Heart left ventricle (tissue), 16 donors: ENCODE data around the gene GFY. TPM values are rescaled to one million over a fixed set of nuclear protein-coding genes. Genes with fewer than 3 reads are reported as not detected.

Experiments used
- ATAC-seq, 4 donors: fragments of 200-7000 bp; cut with Tn5 transposase; one replicate each; pipeline ENCODE4 v1.9.1; 2020 to 2022; ENCODE audit warnings: moderate library complexity in 4 of 4, mild to moderate bottlenecking in 3 of 4, moderate number of reproducible peaks in 1 of 4
- DNase-seq, 5 donors: peaks; one replicate each; pipeline ENCODE4 v3.0.0-alpha.2; 2020
- H3K27ac ChIP-seq, 12 donors: fragments of 200-600 bp; sonication (generic) in 4 of 12; one replicate each; pipeline versions ENCODE4 v1.5.0 to v1.8.0; 2016 to 2022; ENCODE audit warnings: mild to moderate bottlenecking in 2 of 12
- H3K27me3 ChIP-seq, 9 donors: fragments of 200-600 bp; sonication (generic) in 2 of 9; one replicate each; pipeline versions ENCODE4 v1.5.1 to v1.8.0; 2016 to 2022; ENCODE audit warnings: mild to moderate bottlenecking in 3 of 9
- H3K36me3 ChIP-seq, 9 donors: fragments of 200-600 bp; sonication (generic) in 2 of 9; one replicate each; pipeline versions ENCODE4 v1.5.0 to v1.8.0; 2018 to 2022; ENCODE audit warnings: mild to moderate bottlenecking in 2 of 9
- H3K4me1 ChIP-seq, 12 donors: fragments of 200-600 bp; sonication (generic) in 4 of 12; one replicate each; pipeline versions ENCODE4 v1.5.0 to v1.8.0; 2016 to 2022; ENCODE audit warnings: mild to moderate bottlenecking in 3 of 12
- H3K4me3 ChIP-seq, 12 donors: fragments of 200-600 bp; sonication (generic) in 4 of 12; one replicate each; pipeline versions ENCODE4 v1.5.0 to v1.8.0; 2017 to 2022; ENCODE audit warnings: mild to moderate bottlenecking in 9 of 12, moderate library complexity in 4 of 12
- H3K9me3 ChIP-seq, 12 donors: fragments of 200-600 bp; sonication (generic) in 4 of 12; one replicate each; pipeline versions ENCODE4 v1.5.0 to v1.8.0; 2016 to 2022; ENCODE audit warnings: mild to moderate bottlenecking in 1 of 12
- CTCF ChIP-seq, 12 donors: fragments of 200-600 bp; sonication (generic) in 4 of 12; IDR thresholded peaks; one replicate each; pipeline versions ENCODE4 v1.5.0 to v1.8.0; 2018 to 2022; ENCODE audit warnings: antibody characterized with exemption in 12 of 12, mild to moderate bottlenecking in 5 of 12
- POLR2A ChIP-seq, 2 donors: fragments of 450-650 bp; IDR thresholded peaks; one replicate each; pipeline ENCODE4 v1.6.1; 2017; ENCODE audit warnings: antibody characterized with exemption in 2 of 2, mild to moderate bottlenecking in 2 of 2, moderate library complexity in 2 of 2
- WGBS, 4 donors: extraction: QIAGEN DNeasy Blood & Tissue Kit in 2 of 4; methylation state at CpG; one replicate each; pipeline versions ENCODE4 v1.1.5 to v1.1.7; 2013 to 2018; 5-methylcytosine and 5-hydroxymethylcytosine counted together
- intact Hi-C, 10 donors: fragments of 100-400 bp; cut with DNase I; formaldehyde crosslinking; loops; one replicate each; pipeline versions ENCODE4 v1.11.1 to v1.14.2; 2022
- polyA plus RNA-seq, 2 donors: library from polyadenylated mRNA; stranded (reverse); fragments of 200-250 nt; gene quantifications; one replicate each; pipeline ENCODE4 v1.2.3, GENCODE V29; 2013
- total RNA-seq, 9 donors: library from RNA; depleted of rRNA in 2 of 9; stranded (reverse); fragments of >200 nt in 2 of 9; fragmentation: NEBNext Ultra II Directional in 3 of 9; extraction: Animal tissue kit (Norgen Biotek cat#: 25700) in 3 of 9; gene quantifications; one replicate each; pipeline versions ENCODE4 v1.1.0 to v1.2.4, GENCODE V29; 2016 to 2023
- donor health status: ischemic (EF 13 %, LVEDD 7.1; RV severe dilation, severe dysfunction).
- donor health status: healthy with polysubstance abuse.
- donor health status: DM: no; HTN: yes; CAD: no.
- donor health status: DM: no; HTN: no; CAD: no.
- donor health status: ischemic (EF 25% LVEDD 6.9; RV normal size, moderate dysfunction).
- donor health status: ischemic (EF 25% LVEDD 5.7; RV mildly dilated, moderate dysfunction).
- donor health status: healthy.
- donor health status: DM: yes; HTN: yes; CAD: no.
- donor health status: ischemic (EF 35%, LVEDD 5.7; RV mildly dilated, moderate dysfunction).
- donor health status: nonischemic (EF 11% LVEDD 7.7; RV severe dilation, severe dysfunction).
- donor health status: DM: yes; HTN: yes; CAD: no.
- donor health status: PGD.
- donor health status: ischemic (EF 29% LVEDD 5.4; RV normal size, mild dysfunction).
- donor health status: nonischemic (EF 23%, LVEDD 6.1; RV moderate dilation, normal function).

GFY gene
- total and polyA plus RNA-seq, 11 donors, result 0.12 TPM; not detected in 10

- peak overlapping the region; percentile 1 to 46 (median 28) for H3K4me3 ChIP-seq
- peaks cover 50 to 100% (median 83%) of the 10 kb centered on the region in 9 donors for H3K27me3 ChIP-seq
These were observed 2.6 kb upstream of the GFY start for GRCh38 chr19:49422407-49423070.

GRCh38 chr19:49423071-49423984, 1.9 kb upstream of the GFY start, which contains the start of gene PTH2:
Gene PTH2 (minus strand): TSS chr19:49423441. CDS start chr19:49423339, 102 bp downstream.
- no peak for DNase-seq
- peak within 1 kb of the TSS; percentile 1 to 46 (median 28) for H3K4me3 ChIP-seq
- peak in 1 of 4 donors; percentile 30 for ATAC-seq
- no peak within 1 kb of the TSS for H3K27ac ChIP-seq
- H3K27me3 ChIP-seq, result peaks cover 55 to 100% (median 84%) of the 10 kb centered on the region in 9 donors
- WGBS, 4 donors, result 5 to 11% (median 6%) methylated on average over 32 to 42 of the region's 42 CpGs
- H3K36me3 ChIP-seq, result no peaks in the 10 kb centered on the region
- peaks cover 0 to 50% (median 32%) of the 10 kb centered on the region in 12 donors for H3K4me1 ChIP-seq
- no peaks in the 10 kb centered on the region for H3K9me3 ChIP-seq
- TF ChIP-seq CTCF (IDR thresholded peaks at IDR 0.05) (no peak), POLR2A (IDR thresholded peaks at IDR 0.05) (no peak)
- intact Hi-C loops, result no loop called here

More at GRCh38 chr19:49422407-49423070, 2.6 kb upstream of the GFY start:
- no peak overlapping the region for H3K27ac ChIP-seq
- ATAC-seq (peak in 3 of 4 donors; percentile 66 to 79 (median 71)), DNase-seq (peak in 3 of 5 donors; percentile 39 to 57 (median 47))
- TF ChIP-seq CTCF (IDR thresholded peaks at IDR 0.05), result peak; percentile 21 to 61 (median 43)
- TF ChIP-seq POLR2A (IDR thresholded peaks at IDR 0.05), result no peak
- 2 to 3% (median 2%) methylated on average over 42 to 58 of the region's 58 CpGs for WGBS, 4 donors
- H3K36me3 ChIP-seq, result no peaks in the 10 kb centered on the region
- intact Hi-C loops, result no loop called here
- peaks cover 0 to 42% (median 27%) of the 10 kb centered on the region in 12 donors for H3K4me1 ChIP-seq
- H3K9me3 ChIP-seq, result no peaks in the 10 kb centered on the region

- no peak for TF ChIP-seq CTCF (IDR thresholded peaks at IDR 0.05)
- H3K27me3 ChIP-seq, result peaks cover 55 to 100% (median 84%) of the 10 kb centered on the region in 9 donors
- WGBS, 4 donors, result 11 to 22% (median 14%) methylated on average over 3 of the region's 3 CpGs
- peaks cover 0 to 55% (median 32%) of the 10 kb centered on the region in 12 donors for H3K4me1 ChIP-seq
- H3K4me3 ChIP-seq, result no peak overlapping the region
- H3K36me3 ChIP-seq, result no peaks in the 10 kb centered on the region
- DNase-seq, result no peak
- intact Hi-C loops, result no loop called here
- H3K27ac ChIP-seq, result no peak overlapping the region
- no peaks in the 10 kb centered on the region for H3K9me3 ChIP-seq
- ATAC-seq, result no peak
These were observed 1.2 kb upstream of the GFY start for GRCh38 chr19:49423985-49424303.
